Measurements from ENCODE around the gene KRTAP12-2.
"Not testable (repeated sequence)": the region's sequence is repeated elsewhere in the genome, so short reads cannot be mapped to it uniquely, and the experiment has no call there.

The KRTAP12-2 gene

DNA sequence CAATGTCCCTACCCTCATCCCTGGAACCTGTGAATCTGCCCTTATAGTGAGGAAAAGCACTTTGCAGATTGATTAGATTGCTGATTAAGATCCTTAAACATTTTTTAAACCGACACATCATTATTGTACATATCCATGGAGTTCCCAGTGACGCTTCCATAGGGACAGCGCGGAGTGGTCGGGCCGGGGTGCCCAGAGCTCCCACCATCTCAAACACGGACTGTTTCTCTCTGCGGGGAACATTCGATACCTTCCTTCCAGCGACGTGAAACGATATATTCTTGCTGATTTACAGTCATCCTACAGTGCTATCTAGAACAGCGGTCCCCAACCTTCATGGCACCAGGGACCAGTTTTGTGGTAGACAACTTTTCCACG, 34.3 kb upstream of the KRTAP12-2 start:
- TF ChIP-seq, protein P1, sequence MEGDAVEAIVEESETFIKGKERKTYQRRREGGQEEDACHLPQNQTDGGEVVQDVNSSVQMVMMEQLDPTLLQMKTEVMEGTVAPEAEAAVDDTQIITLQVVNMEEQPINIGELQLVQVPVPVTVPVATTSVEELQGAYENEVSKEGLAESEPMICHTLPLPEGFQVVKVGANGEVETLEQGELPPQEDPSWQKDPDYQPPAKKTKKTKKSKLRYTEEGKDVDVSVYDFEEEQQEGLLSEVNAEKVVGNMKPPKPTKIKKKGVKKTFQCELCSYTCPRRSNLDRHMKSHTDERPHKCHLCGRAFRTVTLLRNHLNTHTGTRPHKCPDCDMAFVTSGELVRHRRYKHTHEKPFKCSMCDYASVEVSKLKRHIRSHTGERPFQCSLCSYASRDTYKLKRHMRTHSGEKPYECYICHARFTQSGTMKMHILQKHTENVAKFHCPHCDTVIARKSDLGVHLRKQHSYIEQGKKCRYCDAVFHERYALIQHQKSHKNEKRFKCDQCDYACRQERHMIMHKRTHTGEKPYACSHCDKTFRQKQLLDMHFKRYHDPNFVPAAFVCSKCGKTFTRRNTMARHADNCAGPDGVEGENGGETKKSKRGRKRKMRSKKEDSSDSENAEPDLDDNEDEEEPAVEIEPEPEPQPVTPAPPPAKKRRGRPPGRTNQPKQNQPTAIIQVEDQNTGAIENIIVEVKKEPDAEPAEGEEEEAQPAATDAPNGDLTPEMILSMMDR (conservative IDR thresholded peaks at IDR 0.05; ENCODE audit: low read depth, low read length): no peak
- H3K4me3 ChIP-seq (ENCODE audit: low read length): no peak overlapping the region
- DNase-seq (ENCODE audit: low read depth): no peak

DNA sequence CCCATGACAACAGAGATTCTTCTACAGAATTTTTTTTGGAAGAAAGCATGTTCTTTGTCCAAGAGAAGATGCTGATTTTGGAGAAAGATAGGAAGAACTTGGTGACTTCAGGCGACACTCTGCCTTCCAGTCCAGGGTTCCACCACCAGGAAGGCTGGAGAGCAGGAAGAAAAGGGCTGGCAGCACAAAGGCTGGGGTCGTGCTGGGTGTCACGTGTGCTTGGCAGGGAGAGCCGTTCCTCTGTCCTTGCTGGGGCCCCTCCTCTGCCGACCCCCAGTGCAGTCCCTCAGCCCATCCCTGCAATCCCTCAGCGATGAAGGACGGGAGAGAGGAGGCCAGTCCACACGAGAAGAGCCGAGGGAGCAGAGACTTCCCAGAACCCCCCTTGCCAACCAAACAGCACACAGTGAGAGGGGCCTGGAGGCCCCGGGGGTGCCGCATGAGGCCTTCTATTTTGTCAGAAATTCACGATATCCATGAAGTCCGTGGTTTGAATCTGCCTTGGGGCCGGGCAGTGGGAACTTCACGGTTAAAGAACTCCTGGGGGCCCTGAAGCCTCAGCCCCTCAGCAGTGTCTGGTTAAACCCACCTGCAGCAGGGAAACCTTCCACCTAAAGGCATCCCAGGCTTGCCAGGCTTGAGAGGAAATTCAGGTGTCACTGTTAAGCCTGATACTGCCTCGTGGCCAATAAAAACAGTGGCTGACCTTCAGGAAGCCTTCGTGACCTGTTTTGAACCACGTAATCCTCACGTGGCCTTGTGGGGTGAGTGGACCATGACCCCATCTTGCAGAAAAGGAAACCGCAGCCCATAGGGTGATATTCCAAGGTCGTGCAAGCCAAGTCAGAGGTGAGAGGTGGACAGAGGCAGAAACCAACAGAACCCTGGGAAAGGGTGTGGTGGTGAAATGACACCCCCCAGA, 33.6 kb upstream of the KRTAP12-2 start:
- no peak for DNase-seq (ENCODE audit: low read depth)
- TF ChIP-seq, protein P1 (conservative IDR thresholded peaks at IDR 0.05; ENCODE audit: low read depth, low read length): no peak
- no peak overlapping the region for H3K4me3 ChIP-seq (ENCODE audit: low read length)

DNA sequence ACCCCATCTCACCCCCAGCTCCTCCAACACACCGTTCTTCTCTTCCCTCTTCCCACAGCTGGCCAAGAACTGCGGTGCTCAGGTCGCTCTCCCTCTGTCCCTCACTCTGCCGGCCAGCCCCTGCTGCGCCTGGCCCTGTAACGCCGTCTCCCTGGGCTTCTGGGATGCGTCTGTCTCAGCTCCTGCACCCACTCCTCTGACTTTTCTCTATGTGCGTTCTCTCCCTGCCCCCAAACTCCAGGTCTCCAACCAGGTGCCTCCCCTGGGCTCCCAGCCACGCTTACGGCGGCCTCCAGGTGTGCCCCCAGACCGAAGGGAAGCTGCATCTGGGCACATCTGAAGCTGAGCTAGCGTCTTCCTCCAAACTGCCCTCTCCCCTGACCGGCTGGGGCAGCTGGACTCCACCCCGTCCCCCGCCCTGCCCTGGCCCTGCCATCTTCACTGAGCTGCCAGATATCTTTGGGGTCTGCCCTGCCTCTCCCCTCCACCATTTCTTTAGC, 32.8 kb upstream of the KRTAP12-2 start:
- H3K4me3 ChIP-seq (ENCODE audit: low read length): no peak overlapping the region
- no peak for DNase-seq (ENCODE audit: low read depth)
- TF ChIP-seq, protein P1 (conservative IDR thresholded peaks at IDR 0.05; ENCODE audit: low read depth, low read length): no peak

DNA sequence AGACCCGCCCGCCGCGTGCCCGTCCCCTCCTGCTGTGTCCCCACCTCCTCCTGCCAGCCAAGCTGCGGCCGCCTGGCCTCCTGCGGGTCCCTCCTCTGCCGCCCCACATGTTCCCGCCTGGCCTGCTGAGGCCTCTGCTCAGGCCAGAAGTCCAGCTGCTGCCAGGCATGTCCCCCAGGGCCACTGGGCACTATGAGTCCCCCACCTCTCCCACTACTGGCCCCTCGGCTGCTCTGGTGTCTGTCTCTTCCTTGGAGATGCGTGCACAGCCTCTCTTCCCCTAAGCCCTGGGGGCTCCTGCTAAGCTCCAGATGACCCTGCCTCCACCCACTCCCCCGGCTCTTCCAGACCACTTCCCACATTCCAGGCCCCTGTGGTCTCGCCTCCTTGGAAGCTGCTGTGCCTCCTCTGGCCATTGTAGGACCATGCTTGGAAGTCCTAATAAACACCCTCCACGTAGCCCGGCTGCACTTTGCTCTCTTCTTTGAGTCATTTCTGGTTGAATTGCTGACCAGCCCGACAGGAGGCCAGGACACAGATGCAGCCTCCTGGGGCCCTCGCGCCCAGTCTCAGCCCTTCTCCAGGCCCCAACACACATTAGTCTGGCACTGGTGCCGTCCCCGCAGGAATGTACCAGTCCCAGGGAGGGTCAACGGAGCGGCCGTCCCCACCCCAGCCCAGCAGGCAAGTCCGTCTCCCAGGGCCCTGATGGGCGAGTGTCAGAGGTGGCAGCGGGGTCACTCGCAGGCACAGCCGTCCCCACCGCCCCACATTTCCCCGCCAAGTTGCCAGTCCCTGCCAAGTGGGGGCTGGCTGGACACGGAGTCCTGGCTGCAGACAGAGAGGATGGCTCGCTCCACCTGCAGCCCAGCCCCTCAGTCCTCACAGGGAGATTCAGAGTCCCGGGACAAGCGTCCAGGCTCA, 31.3 kb upstream of the KRTAP12-2 start:
- DNase-seq (ENCODE audit: low read depth): no peak
- TF ChIP-seq, protein P1 (conservative IDR thresholded peaks at IDR 0.05; ENCODE audit: low read depth, low read length): no peak

DNA sequence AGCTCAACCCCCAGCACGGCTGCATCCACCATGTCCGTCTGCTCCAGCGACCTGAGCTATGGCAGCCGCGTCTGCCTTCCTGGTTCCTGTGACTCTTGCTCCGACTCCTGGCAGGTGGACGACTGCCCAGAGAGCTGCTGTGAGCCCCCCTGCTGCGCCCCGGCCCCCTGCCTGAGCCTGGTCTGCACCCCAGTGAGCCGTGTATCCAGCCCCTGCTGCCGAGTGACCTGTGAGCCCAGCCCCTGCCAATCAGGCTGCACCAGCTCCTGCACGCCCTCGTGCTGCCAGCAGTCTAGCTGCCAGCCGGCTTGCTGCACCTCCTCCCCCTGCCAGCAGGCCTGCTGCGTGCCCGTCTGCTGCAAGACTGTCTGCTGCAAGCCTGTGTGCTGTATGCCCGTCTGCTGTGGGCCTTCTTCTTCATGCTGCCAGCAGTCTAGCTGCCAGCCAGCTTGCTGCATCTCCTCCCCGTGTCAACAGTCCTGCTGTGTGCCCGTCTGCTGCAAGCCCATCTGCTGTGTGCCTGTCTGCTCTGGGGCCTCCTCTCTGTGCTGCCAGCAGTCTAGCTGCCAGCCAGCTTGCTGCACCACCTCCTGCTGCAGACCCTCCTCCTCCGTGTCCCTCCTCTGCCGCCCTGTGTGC, 30.6 kb upstream of the KRTAP12-2 start, which contains the start of gene KRTAP10-12:
KRTAP10-12 (plus strand) TSS at position 1 of the 639 bp plus-strand sequence; CDS start at position 31, 30 bp downstream.
- DNase-seq (ENCODE audit: low read depth); H3K4me3 ChIP-seq (ENCODE audit: low read length): not testable (repeated sequence)

More for the DNA sequence above, 31.3 kb upstream of the KRTAP12-2 start:
- H3K4me3 ChIP-seq (ENCODE audit: low read length): no peak overlapping the region

DNA sequence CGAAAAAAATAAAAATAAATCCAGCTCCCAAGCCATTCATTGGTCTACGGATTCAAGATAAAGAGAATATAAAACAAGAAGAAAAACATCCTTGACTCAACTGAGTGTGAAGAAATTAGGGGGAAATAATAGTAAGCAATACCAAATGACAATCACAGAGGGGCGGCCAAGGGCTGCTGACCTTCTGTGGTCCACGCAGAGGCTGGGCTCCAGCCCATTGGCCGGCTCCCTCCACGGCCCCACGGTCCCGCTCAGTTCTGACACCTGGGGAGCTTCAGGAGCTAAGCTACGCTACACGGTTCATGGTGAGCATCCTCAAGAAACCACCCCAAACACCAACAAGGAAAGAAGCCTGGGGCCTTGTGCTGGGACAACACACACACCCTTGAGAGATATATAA, 29.8 kb upstream of the KRTAP12-2 start:
- DNase-seq (ENCODE audit: low read depth): no peak
- TF ChIP-seq, protein P1 (conservative IDR thresholded peaks at IDR 0.05; ENCODE audit: low read depth, low read length): no peak
- H3K4me3 ChIP-seq (ENCODE audit: low read length): no peak overlapping the region

DNA sequence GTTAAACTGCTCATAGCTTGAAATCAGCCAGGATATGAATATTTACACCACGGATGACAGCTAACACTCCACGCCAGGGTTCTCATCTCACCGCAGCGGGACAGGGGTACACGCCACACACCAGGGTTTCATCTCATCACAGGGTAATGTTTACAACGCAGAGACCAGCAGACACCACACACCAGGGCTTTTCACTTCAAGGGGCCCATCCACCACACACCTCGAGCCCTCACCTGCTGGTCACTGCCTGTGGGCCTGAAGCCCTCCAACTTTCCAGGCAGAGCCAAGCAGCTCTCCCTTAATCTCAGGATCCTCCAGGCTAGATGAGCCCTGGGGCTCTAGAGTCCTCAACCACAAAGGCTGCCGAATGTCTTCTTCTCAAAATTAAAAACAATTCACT, 28.9 kb upstream of the KRTAP12-2 start:
- DNase-seq (ENCODE audit: low read depth): no peak
- TF ChIP-seq, protein P1 (conservative IDR thresholded peaks at IDR 0.05; ENCODE audit: low read depth, low read length): no peak
- no peak overlapping the region for H3K4me3 ChIP-seq (ENCODE audit: low read length)
